GM04504 (cell line): Measurements from ENCODE around the gene H2AZ1.
"Not testable (repeated sequence)": the region's sequence is repeated elsewhere in the genome, so short reads cannot be mapped to it uniquely, and the experiment has no call there.

Experiments
- DNase-seq: peaks from one replicate; pipeline ENCODE4 v3.0.0-alpha.2; 2012; ENCODE audit warnings: low read depth

H2AZ1 gene

DNA sequence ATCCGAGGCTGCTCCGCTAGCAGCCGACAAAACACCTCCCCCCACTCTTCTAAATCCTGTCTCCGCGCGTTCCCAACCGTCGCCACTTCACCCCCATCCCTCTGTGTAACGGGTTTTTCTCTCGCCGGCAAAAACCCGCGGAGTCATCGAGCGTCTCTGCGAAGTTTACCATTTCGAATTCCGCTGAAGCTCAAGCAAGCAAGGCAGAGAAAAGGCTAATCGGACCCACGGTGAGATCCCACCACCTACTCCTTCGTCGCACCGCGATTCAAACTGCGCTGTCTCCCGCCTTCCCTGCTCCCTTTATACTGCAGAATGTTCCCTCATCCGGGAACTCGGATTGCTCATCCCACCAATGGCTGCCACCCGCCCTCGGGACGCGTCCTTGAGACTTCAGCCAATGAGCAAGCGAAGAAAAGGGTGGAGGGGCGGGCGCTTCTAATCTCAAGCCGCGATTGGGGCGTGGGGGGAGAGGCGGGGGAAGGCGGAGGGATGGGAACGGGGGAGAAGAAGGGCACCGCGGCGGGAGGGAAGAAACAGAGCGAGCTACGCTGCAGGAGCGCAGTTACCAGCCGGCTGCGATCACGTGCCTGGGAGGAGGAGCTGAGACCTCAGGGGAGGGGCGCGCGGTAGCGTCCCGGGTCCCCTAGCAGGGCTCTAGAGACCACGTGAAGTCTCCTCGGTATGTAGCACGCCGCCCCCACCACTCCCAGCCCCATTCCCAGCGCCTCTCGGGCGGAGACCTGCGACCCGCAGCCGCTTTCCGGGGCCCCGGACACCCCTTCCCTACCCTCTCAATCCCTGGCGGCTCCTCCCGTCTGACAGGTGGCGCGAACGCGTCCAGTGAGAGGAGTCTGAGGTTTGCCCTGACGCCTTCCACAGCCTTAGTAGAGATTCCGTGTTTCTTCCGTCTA is at the start of gene H2AZ1:
TSS of gene H2AZ1 (minus strand) at position 277 of the 914 bp plus-strand sequence. CDS start at position 172, 105 bp downstream.
- peak; percentile 97 for DNase-seq

DNA sequence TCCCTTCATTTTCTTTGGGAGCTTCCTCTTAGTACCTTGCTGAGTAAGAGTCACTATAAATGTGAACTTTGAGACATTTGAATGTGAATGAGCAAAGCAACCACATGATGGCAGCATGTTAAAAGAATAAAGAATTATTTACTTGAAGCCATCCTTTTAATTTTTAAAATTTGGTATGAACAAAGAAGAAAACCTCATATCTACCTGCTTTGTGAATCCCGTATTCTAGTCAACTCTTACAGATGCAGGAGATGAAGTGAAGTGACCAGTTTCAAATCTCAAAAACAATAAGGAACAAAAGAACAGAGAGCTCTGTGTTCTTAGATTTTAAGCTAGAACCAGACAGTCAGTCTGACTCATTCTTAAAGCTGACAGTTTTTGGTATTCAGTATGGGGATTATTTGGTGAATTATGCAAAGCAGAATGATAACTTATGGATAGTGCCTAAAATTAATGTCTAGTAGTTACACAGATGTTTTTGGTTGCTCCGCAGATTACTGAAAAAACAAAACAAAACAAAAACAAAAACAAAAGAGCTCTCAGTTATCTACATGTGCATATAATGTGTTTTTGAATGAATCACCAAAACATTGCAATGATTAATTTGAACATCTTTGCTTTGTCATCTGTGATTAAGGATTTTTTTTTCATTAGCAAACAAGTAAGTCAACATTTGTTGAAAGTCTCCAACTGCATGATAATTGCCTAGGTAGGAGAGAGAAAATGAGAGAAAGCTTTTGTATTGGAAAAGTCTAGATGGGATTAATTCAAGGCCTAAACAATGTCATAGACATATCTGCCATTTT is 48.2 kb upstream of the H2AZ1 start:
- peak; percentile 22 for DNase-seq

DNA sequence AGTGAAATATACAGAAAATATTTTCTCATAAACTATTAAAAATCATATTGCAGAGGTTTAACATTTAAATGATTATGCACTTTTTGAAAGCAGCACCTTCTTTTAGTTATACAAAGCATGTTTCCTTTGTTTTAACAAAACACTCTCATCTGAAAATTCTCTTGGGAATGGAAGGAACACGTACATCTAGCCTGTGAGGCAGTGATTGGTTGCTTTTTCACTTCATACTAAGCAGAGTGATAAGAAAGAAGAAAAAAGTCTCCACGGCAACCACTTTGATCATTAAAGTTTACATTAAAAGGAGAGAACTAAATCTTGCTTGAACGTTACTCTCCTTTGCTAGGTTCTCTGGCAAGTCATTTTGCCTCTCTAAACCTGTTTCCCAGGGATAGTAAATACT is 41.7 kb upstream of the H2AZ1 start:
- no peak for DNase-seq

DNA sequence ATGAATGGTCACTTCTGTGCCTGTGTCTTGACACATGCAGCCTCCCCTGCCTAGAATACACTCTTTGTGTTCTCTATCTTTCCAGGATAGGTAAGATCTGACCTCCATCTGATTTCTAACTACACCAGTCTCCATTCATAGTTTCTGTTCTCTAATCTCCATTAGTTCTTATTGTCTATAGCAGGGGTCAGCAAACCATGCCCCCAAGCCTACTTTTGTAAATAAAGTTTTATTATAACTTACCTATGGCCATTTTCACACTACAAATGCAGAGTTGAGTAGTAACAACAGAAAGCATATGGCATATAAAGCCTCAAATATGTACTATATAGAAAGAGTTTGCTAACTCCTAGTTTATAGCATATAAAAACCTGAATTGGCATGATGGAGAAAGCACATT is 37.6 kb upstream of the H2AZ1 start:
- DNase-seq = no peak

DNA sequence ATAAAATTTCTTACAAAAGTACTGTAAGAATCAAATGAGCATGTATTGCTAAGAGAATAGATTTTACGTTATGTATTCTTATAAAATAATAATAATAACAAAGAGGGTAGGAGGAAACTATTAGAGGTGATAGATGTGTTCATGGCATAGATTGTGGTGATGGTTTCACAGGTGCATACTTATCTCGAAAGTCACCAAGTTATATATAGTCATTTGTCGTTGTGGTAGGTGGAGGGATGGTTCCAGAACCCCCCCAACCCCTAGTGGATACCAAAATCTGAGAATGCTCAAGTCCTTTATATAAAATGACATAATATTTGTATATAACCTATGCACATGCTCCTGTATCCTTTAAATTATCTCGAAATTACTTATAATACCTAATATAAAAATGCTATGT is 36.7 kb upstream of the H2AZ1 start:
- DNase-seq = no peak

DNA sequence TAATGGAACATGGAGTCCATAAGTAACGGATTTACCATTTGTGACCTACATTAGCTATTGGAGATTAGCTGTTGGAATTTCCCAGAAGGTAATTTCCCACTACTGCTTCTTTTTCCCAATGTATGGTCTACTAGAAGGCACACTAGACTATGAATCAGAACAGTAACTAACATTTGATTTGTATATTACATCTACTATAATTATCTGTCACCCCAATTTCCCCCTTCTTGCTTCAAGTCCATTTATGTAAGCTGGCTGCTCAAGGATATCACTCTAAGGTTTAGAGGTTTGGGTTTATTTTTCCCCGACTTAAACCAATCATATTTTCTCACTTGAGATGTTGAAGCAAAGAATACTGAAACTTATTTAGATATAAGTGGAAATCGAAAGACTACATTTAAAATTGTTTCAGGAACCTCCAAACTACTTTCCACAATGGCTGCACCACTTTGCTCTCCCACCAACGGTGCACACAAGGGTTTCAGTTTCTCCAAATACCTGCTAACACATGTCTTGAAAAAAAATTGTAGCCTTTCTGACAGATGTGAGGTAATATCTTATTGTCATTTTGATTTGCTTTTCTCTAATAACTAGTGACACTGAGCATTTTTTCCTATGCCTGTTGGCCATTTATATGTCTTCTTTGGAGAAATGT is 33.3 kb upstream of the H2AZ1 start:
- DNase-seq = no peak

DNA sequence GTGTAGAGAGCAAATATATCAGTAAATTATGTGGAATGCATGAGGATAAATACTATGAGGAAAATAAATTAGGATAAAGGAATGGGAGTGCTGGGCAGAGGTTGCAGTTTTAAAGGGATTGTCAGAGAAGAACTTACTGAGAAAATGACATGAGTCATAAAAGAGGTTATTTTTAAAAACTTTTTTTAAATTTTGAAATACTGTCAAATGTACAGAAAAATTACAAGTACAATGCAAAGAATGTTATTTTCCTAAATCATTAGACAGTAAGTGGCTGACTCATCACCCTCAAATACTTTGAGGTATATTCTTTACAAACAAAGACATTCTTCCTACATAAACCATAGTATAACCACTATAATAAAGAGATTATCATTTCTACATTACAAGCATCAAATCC is 29.8 kb upstream of the H2AZ1 start:
- no peak for DNase-seq

DNA sequence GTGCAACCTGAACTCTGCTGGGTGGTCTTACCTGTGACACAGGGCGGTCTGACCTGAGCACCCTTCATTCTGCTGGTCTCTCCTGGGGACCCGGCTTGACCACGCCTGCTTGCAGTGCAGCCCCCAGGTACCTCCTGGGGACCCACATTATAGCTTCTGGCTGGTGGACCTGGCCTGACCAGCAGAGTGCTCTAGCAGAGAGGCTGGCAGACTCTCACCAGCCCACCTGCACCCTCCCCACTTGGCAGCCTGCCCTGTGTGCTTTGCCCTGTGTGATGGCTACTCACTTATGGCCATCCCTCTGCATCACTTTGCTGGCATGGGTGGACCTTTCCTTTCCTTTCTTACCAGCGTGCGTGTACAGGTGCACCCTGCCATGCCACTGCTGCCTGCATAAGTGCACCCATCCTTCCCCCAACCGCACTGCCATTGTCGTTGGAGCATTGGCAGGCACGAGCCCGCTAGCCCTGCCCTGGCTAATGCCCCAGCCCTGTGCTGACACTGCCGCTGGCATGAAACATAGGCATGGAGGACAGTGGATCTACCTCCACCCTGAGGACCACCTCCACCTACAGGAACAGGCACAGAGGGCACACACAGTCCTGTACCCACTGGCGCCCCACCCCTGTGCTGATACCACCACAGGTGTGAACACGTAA is 21.5 kb upstream of the H2AZ1 start:
- DNase-seq = no peak

DNA sequence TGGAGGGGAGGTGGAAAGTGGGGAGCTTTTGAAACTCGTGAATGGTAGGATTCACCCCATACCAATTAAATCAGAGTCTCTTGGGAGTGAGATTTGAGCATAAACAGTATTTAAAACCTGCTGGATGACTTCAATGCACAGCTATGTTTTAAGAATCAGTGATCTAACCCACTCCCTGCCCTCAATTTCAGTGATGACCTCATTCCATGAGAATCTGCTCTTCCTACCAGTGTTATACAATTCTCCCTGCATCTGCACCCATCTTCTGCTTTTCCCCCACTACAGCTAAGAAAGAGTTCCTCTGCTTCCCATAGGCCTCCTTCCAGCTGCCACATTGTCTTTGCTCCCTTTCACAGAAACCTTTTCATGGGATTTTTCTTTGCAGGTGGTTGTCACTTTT is 18.3 kb upstream of the H2AZ1 start:
- peak; percentile 41 for DNase-seq

DNA sequence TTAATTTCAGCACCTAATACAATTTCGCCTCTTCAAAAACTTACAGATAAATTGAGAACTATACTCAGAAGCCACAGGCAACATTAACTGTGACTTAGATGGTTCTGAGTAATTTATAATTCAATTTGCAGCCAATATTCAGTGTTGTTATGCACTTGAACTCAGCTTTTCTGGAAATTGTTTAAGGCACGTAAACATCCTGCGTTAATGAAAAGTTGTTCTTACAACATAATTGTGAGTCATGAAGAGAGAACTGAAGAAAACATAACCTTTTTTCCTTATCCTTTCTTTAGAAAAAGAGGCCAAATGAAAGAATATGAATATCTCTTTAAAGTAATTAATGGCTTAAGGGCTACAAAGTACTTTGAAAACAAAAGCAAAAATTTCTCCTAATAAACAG is 16.6 kb upstream of the H2AZ1 start:
- no peak for DNase-seq

DNA sequence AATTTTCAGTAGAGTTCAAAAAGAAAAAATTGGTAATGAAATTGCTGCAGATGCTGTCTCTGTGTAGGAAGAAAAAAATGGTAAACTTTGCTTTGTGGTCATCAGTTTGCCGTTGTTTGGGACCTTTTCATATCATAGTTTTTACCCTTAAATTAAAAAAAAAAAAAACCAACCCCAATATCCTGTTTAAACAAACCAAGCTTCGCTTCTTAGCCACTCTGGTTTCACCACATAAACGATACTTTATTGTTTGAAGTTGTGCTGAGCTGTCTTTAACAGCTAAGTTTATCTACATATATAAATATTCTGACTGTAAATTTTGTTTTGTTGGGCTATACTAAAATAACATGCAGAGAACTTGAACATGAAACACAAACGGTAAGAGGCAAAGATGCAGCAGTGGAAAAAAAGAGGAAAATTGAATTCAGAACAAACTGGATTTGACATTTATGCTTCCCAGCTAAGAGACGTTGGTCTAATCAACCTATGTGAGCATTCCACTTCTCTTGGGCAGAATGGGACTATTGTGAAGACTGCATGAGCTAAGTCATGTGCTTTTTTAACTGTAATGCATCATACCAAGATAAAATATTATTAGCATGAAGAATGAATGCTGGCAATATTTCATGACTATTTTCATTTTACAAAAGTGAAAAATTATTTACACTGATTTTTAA is 15.7 kb upstream of the H2AZ1 start:
- DNase-seq = no peak

DNA sequence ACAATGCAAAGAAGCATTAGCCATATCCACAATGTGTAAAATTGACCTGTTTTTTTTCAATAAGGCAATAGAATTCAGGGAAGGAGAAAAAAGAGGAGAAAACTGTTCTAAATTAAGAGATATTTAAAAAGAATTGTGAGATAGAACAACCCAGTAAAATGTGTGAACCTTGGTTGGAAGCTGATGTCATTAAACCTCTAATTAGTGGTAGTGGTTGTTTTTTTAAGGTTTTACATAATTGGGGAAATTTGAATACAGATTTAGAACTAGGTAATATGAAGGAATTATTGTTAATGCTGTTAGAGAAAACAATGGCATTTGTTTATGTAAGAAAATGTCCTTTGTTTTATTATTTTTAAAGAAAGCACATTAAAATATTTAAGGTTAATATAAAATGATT is 15.1 kb upstream of the H2AZ1 start:
- no peak for DNase-seq

DNA sequence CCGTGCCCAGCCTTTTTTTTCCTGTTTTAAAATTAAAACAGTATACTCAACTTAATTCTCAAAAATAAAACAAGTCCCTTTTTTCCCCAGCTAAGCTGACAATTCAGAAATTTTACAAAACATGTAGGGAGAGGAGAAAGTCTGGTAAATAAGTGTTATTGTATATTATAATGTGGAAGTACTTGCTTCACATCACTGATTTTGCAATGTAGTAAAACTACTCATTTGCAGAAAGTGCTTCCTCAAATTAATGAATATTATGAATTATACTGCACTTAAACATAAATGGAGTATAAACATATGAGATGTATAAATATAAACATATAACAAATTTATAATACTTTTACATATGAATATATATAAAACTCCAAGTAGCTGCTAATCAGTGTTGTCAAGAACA is 11.6 kb upstream of the H2AZ1 start:
- DNase-seq = no peak

DNA sequence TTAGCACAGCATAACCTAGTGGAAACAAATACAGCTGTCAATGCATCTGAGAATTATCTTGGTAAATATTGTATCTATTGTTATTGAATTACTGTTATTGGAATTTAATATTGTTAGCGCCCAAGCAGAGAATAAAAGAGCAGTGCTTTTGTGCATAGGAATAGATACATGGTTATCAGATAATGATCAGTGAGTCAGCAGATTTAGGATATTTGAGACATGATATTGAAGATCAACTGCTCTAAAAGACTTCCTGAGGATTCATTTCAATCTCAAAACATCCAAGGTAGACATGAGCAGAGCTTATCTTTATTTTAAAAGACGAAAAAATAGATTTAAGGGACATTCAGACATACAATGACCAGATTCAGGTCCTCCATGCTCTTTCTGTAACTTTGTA is 10.6 kb upstream of the H2AZ1 start:
- no peak for DNase-seq

DNA sequence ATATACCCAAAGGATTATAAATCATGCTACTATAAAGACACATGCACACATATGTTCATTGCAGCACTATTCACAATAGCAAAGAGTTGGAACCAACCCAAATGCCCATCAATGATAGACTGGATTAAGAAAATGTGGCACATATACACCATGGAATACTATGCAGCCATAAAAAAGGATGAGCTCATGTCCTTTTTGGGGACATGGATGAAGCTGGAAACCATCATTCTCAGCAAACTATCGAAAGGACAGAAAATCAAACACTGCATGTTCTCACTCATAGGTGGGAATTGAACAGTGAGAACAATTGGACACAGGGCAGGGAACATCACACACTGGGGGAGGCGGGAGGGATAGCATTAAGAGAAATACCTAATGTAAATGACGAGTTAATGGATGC is 8.1 kb upstream of the H2AZ1 start:
- not testable (repeated sequence) for DNase-seq

DNA sequence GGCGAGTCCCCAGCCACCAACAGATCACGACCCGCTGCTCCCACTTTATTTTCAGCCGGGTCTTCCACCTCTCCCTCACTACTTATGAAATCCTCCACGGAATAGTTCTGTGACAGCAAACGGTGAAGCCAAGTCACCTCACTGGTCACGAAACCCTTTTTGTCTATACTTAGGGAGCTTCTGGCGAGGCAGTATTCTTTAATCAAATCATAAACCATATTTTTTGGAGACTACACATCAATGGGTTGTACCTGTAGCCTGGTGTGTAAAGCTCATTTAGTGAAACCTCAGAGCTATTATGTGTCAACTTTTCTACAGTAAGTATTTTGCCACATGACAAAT is 809 bp upstream of the H2AZ1 start:
- DNase-seq = no peak

DNA sequence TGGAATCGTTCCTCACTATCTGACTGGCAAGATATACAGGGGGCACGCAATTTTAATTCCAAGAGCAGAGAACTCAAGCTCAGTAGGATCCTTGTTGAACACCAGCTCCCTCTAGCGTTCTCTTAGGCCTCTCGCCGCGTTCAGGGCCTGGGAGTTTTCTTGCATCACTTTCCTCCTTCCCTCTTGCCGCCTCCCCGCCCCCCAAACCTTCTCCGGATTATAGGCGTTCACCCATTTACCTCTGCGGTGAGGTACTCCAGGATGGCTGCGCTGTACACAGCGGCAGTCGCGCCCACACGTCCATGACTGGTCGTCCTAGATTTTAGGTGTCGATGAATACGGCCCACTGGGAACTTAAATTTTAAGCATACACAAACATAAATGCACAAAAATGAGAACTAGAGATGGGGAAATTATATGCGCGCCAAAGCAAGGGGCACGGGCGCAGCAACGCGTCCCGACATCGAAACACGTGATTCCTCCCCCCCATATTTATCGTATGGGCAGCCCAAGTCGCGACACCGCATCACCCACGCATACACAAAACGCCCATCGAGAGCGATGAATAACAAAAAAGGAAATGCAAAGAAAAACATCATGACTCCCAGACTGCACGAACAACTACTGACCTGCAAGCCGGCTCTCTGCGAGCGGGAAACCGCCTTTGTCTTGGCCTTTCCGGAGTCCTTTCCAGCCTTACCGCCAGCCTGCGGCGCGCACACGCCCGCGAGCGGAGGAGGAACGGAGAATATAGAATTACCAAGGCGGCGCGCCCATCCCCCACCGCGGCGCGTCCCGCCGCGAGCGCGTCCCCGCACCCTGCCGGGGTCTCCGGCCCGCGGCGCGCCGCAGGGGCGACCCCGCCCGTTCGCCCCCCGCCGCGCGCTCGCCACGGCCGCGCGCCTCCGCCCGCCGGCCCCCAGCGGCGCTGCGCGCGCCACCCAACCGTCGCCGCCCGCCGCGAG is 759 bp downstream of the H2AZ1 start:
- DNase-seq = peak; percentile 87

DNA sequence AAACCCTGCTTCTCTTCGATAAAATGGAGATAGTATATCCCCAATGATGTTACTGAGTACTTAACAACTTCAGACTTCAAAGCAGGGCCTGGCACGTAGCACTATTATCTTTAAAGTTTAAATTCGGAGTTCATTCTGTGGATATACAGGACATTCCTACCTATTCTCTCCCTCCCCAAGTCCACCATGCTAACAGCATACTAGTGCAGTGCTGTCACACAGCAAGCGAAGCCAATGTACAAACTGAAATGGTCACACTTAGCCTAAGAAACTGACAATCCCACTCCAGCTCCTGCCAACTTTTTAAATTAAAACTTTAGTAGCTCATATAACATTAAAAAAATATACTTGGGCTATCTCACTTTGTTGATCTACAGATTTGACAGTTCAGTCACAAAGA is 2.5 kb downstream of the H2AZ1 start:
- no peak for DNase-seq

DNA sequence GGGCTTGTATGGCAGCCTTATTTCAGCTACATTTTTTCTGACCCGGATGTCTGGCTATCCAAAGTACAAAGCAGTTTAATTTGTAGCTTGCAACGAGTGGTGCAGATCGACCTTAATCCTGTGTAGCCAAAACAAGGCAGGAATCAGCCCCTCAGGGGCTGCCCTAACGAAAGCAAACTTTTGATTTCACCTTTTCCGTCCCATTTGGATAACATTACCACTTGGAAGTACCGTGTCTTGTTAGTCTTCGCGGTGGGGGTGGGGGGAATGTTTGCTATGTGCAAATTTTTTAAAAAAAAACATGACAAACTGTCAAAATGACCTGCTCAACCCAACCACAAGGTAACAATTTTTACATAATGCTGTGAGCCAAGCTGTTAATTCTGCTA is 2.9 kb downstream of the H2AZ1 start:
- DNase-seq = no peak

DNA sequence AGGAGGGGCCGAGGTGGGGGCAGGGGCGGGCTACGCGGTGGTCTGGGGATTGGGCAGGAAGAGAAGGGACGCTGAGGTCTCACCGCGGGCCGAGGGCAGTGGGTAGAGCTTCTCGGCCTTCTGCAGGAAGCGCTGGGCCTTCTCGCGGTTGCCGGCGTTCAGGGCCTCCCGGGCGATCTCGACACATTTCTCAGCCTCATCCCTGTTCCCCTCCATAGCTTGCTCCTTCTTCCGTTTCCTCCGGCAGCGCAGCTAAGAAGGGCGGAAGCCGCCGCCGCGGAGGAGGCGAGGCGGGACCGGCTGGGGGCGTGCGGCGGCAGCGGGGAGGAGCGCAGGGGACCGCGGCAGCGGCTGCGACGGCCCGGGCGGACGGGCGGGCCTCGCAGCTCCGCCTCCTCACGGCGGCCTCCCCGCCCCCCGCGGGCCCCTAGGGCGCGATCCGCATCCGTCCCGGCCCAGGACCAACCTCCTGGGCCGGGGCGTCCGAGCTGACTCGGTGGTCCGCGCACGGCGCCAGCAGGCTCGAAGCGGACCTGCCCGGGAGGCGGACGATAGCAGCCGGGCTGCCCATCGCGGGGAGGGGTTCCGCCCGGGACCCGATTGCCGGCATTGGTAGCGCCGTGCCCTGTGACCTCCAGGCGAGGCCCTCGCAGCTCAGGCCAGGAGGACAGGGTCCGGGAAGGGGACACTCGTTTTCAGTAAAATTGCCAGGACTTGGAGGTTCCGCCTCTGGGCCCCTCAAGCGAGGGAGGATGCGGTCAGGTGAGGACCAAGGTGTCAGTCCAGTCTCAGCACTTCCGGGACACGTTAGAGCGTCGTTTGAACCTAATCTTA is 3.5 kb downstream of the H2AZ1 start, which contains the start of gene DNAJB14:
TSS of gene DNAJB14 (minus strand) at position 263 of the 834 bp plus-strand sequence. CDS start at position 216, 47 bp downstream.
- peak; percentile 52 for DNase-seq
